Gastroesophageal sphincter (tissue), 4 donors: Measurements from ENCODE around the gene UST. TPM values are rescaled to one million over a fixed set of nuclear protein-coding genes. Genes with fewer than 3 reads are reported as not detected.
"Not testable (repeated sequence)": the region's sequence is repeated elsewhere in the genome, so short reads cannot be mapped to it uniquely, and the experiment has no call there.

Source experiments
- ATAC-seq: fragments of 150-250 bp; one replicate; pipeline ENCODE4 v1.9.1; 2016; ENCODE audit warnings: mild to moderate bottlenecking, moderate library complexity
- H3K27ac ChIP-seq, 4 donors: fragments of 200-600 bp; sonication (generic) in 3 of 4; 1 replicate in 3 of 4; 2 replicates in 1 of 4; pipeline ENCODE4 v1.5.1; 2016 to 2019
- H3K27me3 ChIP-seq: fragments of 200-600 bp; sonication (generic); one replicate; pipeline ENCODE4 v1.5.1; 2019
- H3K36me3 ChIP-seq, 2 donors: fragments of 200-600 bp; sonication (generic); one replicate each; pipeline ENCODE4 v1.5.1; 2019; ENCODE audit warnings: control low read depth in 1 of 2
- H3K4me1 ChIP-seq, 3 donors: fragments of 200-600 bp; sonication (generic); 1 replicate in 2 of 3; 2 replicates in 1 of 3; pipeline ENCODE4 v1.5.1; 2016 to 2019; ENCODE audit warnings: control low read depth in 2 of 3
- H3K4me3 ChIP-seq, 2 donors: fragments of 200-600 bp; sonication (generic); one replicate each; pipeline ENCODE4 v1.5.1; 2019; ENCODE audit warnings: mild to moderate bottlenecking in 1 of 2, moderate library complexity in 1 of 2
- H3K9me3 ChIP-seq, 3 donors: fragments of 200-600 bp; sonication (generic); one replicate each; pipeline ENCODE4 v1.5.1; 2017 to 2019; ENCODE audit warnings: control low read depth in 2 of 3
- CTCF ChIP-seq, 4 experiments: fragments of 200-600 bp in 2 of 4; fragments of 450-650 bp in 2 of 4; sonication (generic) in 1 of 4; IDR thresholded peaks; one replicate each; pipeline ENCODE4 v1.5.1; 2017 to 2019; ENCODE audit warnings: antibody characterized with exemption in 4 of 4, mild to moderate bottlenecking in 2 of 4, moderate library complexity in 2 of 4
- EP300 ChIP-seq: sonication (generic); formaldehyde crosslinking; IDR thresholded peaks from one replicate; pipeline ENCODE4 v1.6.1; 2017; ENCODE audit warnings: antibody characterized with exemption, mild to moderate bottlenecking
- POLR2A ChIP-seq, 2 donors: fragments of 450-650 bp; IDR thresholded peaks; one replicate each; pipeline ENCODE4 v1.6.1; 2017; ENCODE audit warnings: antibody characterized with exemption in 2 of 2, mild to moderate bottlenecking in 2 of 2, moderate library complexity in 1 of 2
- POLR2AphosphoS5 ChIP-seq: sonication (generic); formaldehyde crosslinking; IDR thresholded peaks from one replicate; pipeline ENCODE4 v1.6.1; 2017; ENCODE audit warnings: antibody characterized with exemption
- WGBS, 2 donors: methylation state at CpG; one replicate each; pipeline ENCODE4 v1.1.5; 2018; ENCODE audit warnings: low coverage in 1 of 2; 5-methylcytosine and 5-hydroxymethylcytosine counted together
- total RNA-seq, 4 donors: library from RNA; depleted of rRNA; stranded (reverse); fragments of >200 nt; gene quantifications; one replicate each; pipeline ENCODE4 v1.1.0, GENCODE V29; 2016

Gene UST
- total RNA-seq, 4 donors from 2014 or later = 17.4 to 48.1 (median 32.4) TPM

GRCh38 chr6:148855744-148856143 is 108.9 kb downstream of the UST start:
- Histone ChIP-seq H3K9me3 (no peaks in the 10 kb centered on the region), H3K36me3 (no peaks in the 10 kb centered on the region), H3K4me1 (peaks cover 0 to 5% (median 3%) of the 10 kb centered on the region in 3 donors), H3K4me3 (no peak overlapping the region), H3K27ac (no peak overlapping the region), H3K27me3 (no peaks in the 10 kb centered on the region)
- no peak for ATAC-seq
- TF ChIP-seq CTCF (IDR thresholded peaks at IDR 0.05) = no peak
- 83 to 88% methylated on average over 3 to 7 of the region's 7 CpGs for WGBS, 2 donors

GRCh38 chr6:148857798-148858390 is 111.1 kb downstream of the UST start:
- Histone ChIP-seq H3K27me3 (no peaks in the 10 kb centered on the region), H3K36me3 (no peaks in the 10 kb centered on the region), H3K27ac (no peak overlapping the region), H3K9me3 (no peaks in the 10 kb centered on the region), H3K4me1 (peaks cover 0 to 5% (median 3%) of the 10 kb centered on the region in 3 donors), H3K4me3 (no peak overlapping the region)
- TF ChIP-seq POLR2AphosphoS5 (no peak), EP300 (no peak), CTCF (IDR thresholded peaks at IDR 0.05) (no peak), POLR2A (IDR thresholded peaks at IDR 0.05) (no peak)
- WGBS, 2 donors = 69 to 74% methylated on average over 2 to 3 of the region's 3 CpGs
- no peak for ATAC-seq

DNA sequence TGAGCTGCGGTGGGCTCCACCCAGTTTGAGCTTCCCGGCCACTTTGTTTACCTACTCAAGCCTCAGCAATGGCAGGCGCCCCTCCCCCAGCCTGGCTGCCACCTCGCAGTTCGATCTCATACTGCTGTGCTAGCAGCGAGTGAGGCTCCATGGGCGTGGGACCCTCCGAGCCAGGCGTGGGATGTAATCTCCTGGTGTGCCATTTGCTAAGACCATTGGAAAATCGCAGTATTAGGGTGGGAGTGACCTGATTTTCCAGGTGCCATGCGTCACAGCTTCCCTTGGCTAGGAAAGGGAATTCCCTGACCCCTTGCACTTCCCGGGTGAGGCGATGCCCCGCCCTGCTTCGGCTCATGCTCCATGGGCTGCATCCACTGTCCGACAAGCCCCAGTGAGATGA is 117.3 kb downstream of the UST start:
- not testable (repeated sequence) for H3K36me3 ChIP-seq, H3K9me3 ChIP-seq, H3K27me3 ChIP-seq, H3K27ac ChIP-seq, ATAC-seq, H3K4me3 ChIP-seq
- WGBS, 2 donors = no CpG with 5 or more reads among the region's 16 CpGs
- peaks cover 0 to 17% (median 3%) of the 10 kb centered on the region in 3 donors for H3K4me1 ChIP-seq

- no peaks in the 10 kb centered on the region for H3K27me3 ChIP-seq
- H3K4me3 ChIP-seq = no peak overlapping the region
- TF ChIP-seq CTCF (IDR thresholded peaks at IDR 0.05) (no peak), POLR2A (IDR thresholded peaks at IDR 0.05) (no peak), EP300 (no peak), POLR2AphosphoS5 (no peak)
- H3K4me1 ChIP-seq = peaks cover 0 to 23% (median 3%) of the 10 kb centered on the region in 3 donors
- H3K9me3 ChIP-seq = no peaks in the 10 kb centered on the region
- 51 to 86% methylated on average over 5 of the region's 5 CpGs for WGBS, 2 donors
- no peak for ATAC-seq
- no peaks in the 10 kb centered on the region for H3K36me3 ChIP-seq
- H3K27ac ChIP-seq = no peak overlapping the region
Measured at GRCh38 chr6:148864941-148865340, 118.1 kb downstream of the UST start.

DNA sequence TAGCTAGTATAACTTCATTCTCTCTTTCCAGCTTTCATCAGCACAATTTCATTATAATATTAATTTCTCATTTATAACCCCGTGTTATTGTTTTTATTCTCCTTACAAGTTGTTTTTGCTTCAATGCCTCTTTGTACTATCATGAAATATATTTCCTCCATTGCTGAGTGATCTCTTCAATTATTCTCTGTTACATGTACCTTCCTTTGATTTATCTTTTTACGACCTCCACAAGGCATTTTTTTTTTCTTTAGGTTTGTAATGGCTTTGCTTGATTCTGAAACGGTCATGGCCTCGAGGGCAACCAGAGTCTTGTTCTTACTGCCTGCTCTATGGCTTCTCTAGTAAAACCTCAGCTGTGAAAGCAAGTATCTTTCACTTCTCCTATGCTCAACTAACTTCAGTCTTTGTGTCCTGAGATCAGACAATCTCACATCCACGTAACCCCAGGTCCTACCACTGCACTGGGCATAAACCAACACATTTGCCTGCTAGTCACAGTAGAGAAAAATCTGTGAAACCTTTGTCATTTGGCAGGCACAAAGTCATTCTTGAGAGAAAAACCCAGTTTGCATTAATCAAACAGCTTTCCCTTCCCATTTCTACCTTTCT is 119.9 kb downstream of the UST start:
- Histone ChIP-seq H3K27ac (no peak overlapping the region), H3K4me1 (peaks cover 0 to 23% (median 3%) of the 10 kb centered on the region in 3 donors), H3K27me3 (no peaks in the 10 kb centered on the region), H3K9me3 (no peaks in the 10 kb centered on the region), H3K36me3 (no peaks in the 10 kb centered on the region), H3K4me3 (no peak overlapping the region)
- WGBS, 2 donors = 72 to 92% methylated on average over 2 to 5 of the region's 5 CpGs
- TF ChIP-seq CTCF (IDR thresholded peaks at IDR 0.05) (no peak), POLR2AphosphoS5 (no peak), EP300 (no peak), POLR2A (IDR thresholded peaks at IDR 0.05) (no peak)
- no peak for ATAC-seq
